DND-41 (cell line): ENCODE data around the gene IL3RA.
"Not testable (repeated sequence)": the region's sequence is repeated elsewhere in the genome, so short reads cannot be mapped to it uniquely, and the experiment has no call there.

Experiments used
- ATAC-seq: fragments of 200-7000 bp; cut with Tn5 transposase; 3 replicates; pipeline ENCODE4 v1.9.1; 2021; ENCODE audit warnings: low read depth; ENCODE audit not compliant: insufficient read depth
- DNase-seq: peaks from one replicate; pipeline ENCODE4 v3.0.0-alpha.2; 2020
- H2AFZ ChIP-seq: 2 replicates; pipeline ENCODE4 v1.6.0; 2012; ENCODE audit warnings: low read depth, low read length
- H3K27ac ChIP-seq: 2 replicates; pipeline ENCODE4 v1.5.1; 2012; ENCODE audit warnings: low read length, inconsistent platforms
- H3K27me3 ChIP-seq: fragments of 200-600 bp; sonication (generic); 2 replicates; pipeline ENCODE4 v1.6.0; 2012; ENCODE audit warnings: low read length, mild to moderate bottlenecking, inconsistent platforms; ENCODE audit not compliant: insufficient read depth, poor library complexity
- H3K36me3 ChIP-seq: 2 replicates; pipeline ENCODE4 v1.5.1; 2012; ENCODE audit warnings: low read length, inconsistent platforms; ENCODE audit not compliant: insufficient read depth
- H3K4me1 ChIP-seq: 2 replicates; pipeline ENCODE4 v1.5.1; 2012; ENCODE audit warnings: mild to moderate bottlenecking, low read length; ENCODE audit not compliant: insufficient read depth
- H3K4me2 ChIP-seq: 2 replicates; pipeline ENCODE4 v1.6.0; 2012; ENCODE audit warnings: mild to moderate bottlenecking, moderate library complexity, low read length, inconsistent platforms; ENCODE audit not compliant: insufficient read depth
- H3K4me3 ChIP-seq, 2 experiments: fragments of 200-600 bp in 1 of 2; shearing (Covaris generic) in 1 of 2; 2 replicates each; pipeline ENCODE4 v1.5.1; 2012 to 2016; ENCODE audit warnings: inconsistent platforms in 2 of 2, low read length in 2 of 2, mild to moderate bottlenecking in 2 of 2, low read depth in 1 of 2, moderate library complexity in 1 of 2
- H3K79me2 ChIP-seq: 2 replicates; pipeline ENCODE4 v1.6.0; 2012; ENCODE audit warnings: low read length, inconsistent platforms; ENCODE audit not compliant: insufficient read depth
- H3K9ac ChIP-seq: 2 replicates; pipeline ENCODE4 v1.6.0; 2012; ENCODE audit warnings: low read depth, mild to moderate bottlenecking, inconsistent platforms, low read length, moderate library complexity
- H3K9me3 ChIP-seq: 2 replicates; pipeline ENCODE4 v1.5.1; 2012; ENCODE audit warnings: low read length, moderate library complexity, mild to moderate bottlenecking, inconsistent platforms; ENCODE audit not compliant: insufficient read depth, severe bottlenecking
- H4K20me1 ChIP-seq: 2 replicates; pipeline ENCODE4 v1.6.0; 2012; ENCODE audit warnings: low read length; ENCODE audit not compliant: insufficient read depth
- CTCF ChIP-seq: IDR thresholded peaks from 2 replicates; pipeline ENCODE4 v1.5.1; 2012; ENCODE audit warnings: borderline replicate concordance, low read length, moderate library complexity, mild to moderate bottlenecking; ENCODE audit not compliant: poor library complexity, severe bottlenecking; ENCODE audit errors: extremely low read depth
- EZH2 ChIP-seq: IDR thresholded peaks from 3 replicates; pipeline ENCODE4 v1.6.1; 2012; ENCODE audit warnings: borderline replicate concordance, low read depth, mild to moderate bottlenecking, moderate library complexity, low read length, inconsistent platforms; ENCODE audit not compliant: severe bottlenecking

IL3RA gene

GRCh38 chrX:1330605-1331004 is 6.0 kb upstream of the IL3RA start:
- DNase-seq, result no peak
- Histone ChIP-seq H3K27ac (no peak overlapping the region), H3K4me2 (no peak overlapping the region), H3K27me3 (no peaks in the 10 kb centered on the region), H3K79me2 (no peaks in the 10 kb centered on the region), H3K4me3 (no peak overlapping the region), H3K9ac (no peak overlapping the region), H3K4me1 (no peaks in the 10 kb centered on the region), H3K36me3 (no peaks in the 10 kb centered on the region), H3K9me3 (no peaks in the 10 kb centered on the region), H2AFZ (no peak overlapping the region), H4K20me1 (no peaks in the 10 kb centered on the region)
- ATAC-seq, result no peak
- TF ChIP-seq CTCF (no peak), EZH2 (no peak)

GRCh38 chrX:1332433-1332832 is 4.2 kb upstream of the IL3RA start:
- H3K27ac ChIP-seq, H3K4me1 ChIP-seq, H4K20me1 ChIP-seq, H3K9ac ChIP-seq, H2AFZ ChIP-seq, H3K79me2 ChIP-seq, H3K4me3 ChIP-seq, ATAC-seq, H3K27me3 ChIP-seq, H3K36me3 ChIP-seq, DNase-seq, H3K4me2 ChIP-seq, H3K9me3 ChIP-seq: not testable (repeated sequence)

GRCh38 chrX:1334854-1335253 is 1.7 kb upstream of the IL3RA start:
- H4K20me1 ChIP-seq, result no peaks in the 10 kb centered on the region
- H3K9me3 ChIP-seq, result peaks cover 4% of the 10 kb centered on the region
- no peak overlapping the region for H3K4me3 ChIP-seq
- H3K79me2 ChIP-seq, result no peaks in the 10 kb centered on the region
- H3K36me3 ChIP-seq, result no peaks in the 10 kb centered on the region
- H3K9ac ChIP-seq, result no peak overlapping the region
- DNase-seq, result no peak
- H2AFZ ChIP-seq, result no peak overlapping the region
- H3K4me2 ChIP-seq, result no peak overlapping the region
- H3K27me3 ChIP-seq, result no peaks in the 10 kb centered on the region
- H3K27ac ChIP-seq, result no peak overlapping the region
- no peaks in the 10 kb centered on the region for H3K4me1 ChIP-seq
- no peak for ATAC-seq
- TF ChIP-seq EZH2 (no peak), CTCF (no peak)

- no peaks in the 10 kb centered on the region for H3K27me3 ChIP-seq
- H3K4me2 ChIP-seq, result no peak overlapping the region
- ATAC-seq (no peak), DNase-seq (no peak)
- no peak overlapping the region for H3K27ac ChIP-seq
- no peaks in the 10 kb centered on the region for H3K4me1 ChIP-seq
- H4K20me1 ChIP-seq, result no peaks in the 10 kb centered on the region
- no peak overlapping the region for H3K9ac ChIP-seq
- no peaks in the 10 kb centered on the region for H3K36me3 ChIP-seq
- no peak overlapping the region for H2AFZ ChIP-seq
- TF ChIP-seq EZH2 (no peak), CTCF (no peak)
- peaks cover 4% of the 10 kb centered on the region for H3K9me3 ChIP-seq
- no peaks in the 10 kb centered on the region for H3K79me2 ChIP-seq
- H3K4me3 ChIP-seq, result no peak overlapping the region
Observed at GRCh38 chrX:1336948-1337779, 579 bp downstream of the IL3RA start.
